HepG2 (cell line): ENCODE measurements around the gene TBC1D2B. TPM values are rescaled to one million over a fixed set of nuclear protein-coding genes. Genes with fewer than 3 reads are reported as not detected.

Experiments
- AKNA ChIP-seq: sonication (generic); formaldehyde crosslinking; IDR thresholded peaks from 2 replicates; pipeline ENCODE4 v1.4.0; 2020; ENCODE audit warnings: missing genetic modification reagents, borderline replicate concordance
- ATF1 ChIP-seq: IDR thresholded peaks from 2 replicates; pipeline ENCODE4 v1.6.1; 2016; ENCODE audit warnings: mild to moderate bottlenecking, control low read depth
- MXD3 ChIP-seq: IDR thresholded peaks from 2 replicates; pipeline ENCODE4 v1.6.1; 2016; ENCODE audit warnings: mild to moderate bottlenecking, missing biosample characterization, missing genetic modification reagents
- SAP130 ChIP-seq: IDR thresholded peaks from 2 replicates; pipeline ENCODE4 v1.6.1; 2016; ENCODE audit warnings: low read depth
- ZKSCAN8 ChIP-seq: IDR thresholded peaks from 2 replicates; pipeline ENCODE4 v1.6.1; 2016; ENCODE audit warnings: borderline replicate concordance, missing genetic modification reagents, missing compliant biosample characterization
- ZNF318 ChIP-seq: sonication (generic); formaldehyde crosslinking; IDR thresholded peaks from 2 replicates; pipeline ENCODE4 v1.4.0; 2020; ENCODE audit warnings: mild to moderate bottlenecking, missing genetic modification reagents
- polyA plus RNA-seq, 8 experiments: library from polyadenylated mRNA; depleted of rRNA in 3 of 8; stranded (reverse) in 7 of 8; unstranded in 1 of 8; fragments of >200 nt; fragmentation: Illumina TruSeq in 4 of 8; extraction: Trizol in 4 of 8; gene quantifications; 2 replicates each; pipeline versions ENCODE4 v1.2.1 to v1.2.3, GENCODE V29; 2011 to 2016; ENCODE audit warnings: low read depth in 4 of 8, missing spikeins in 1 of 8, mixed read lengths in 1 of 8; ENCODE audit not compliant: insufficient read depth in 1 of 8
- total RNA-seq, 5 experiments: library from RNA; depleted of rRNA; stranded (reverse); fragments of >200 nt; fragmentation: Illumina TruSeq; extraction: Trizol; gene quantifications; 2 replicates each; pipeline ENCODE4 v1.2.3, GENCODE V29; 2016; ENCODE audit warnings: low read depth in 1 of 5
- TF ChIP-seq, protein P1 (sequence below): sonication (generic); formaldehyde crosslinking; IDR thresholded peaks from 2 replicates; pipeline ENCODE4 v1.8.0; 2022; ENCODE audit warnings: mild to moderate bottlenecking, missing genetic modification reagents, moderate library complexity
- TF ChIP-seq, protein P2 (sequence below): sonication (generic); formaldehyde crosslinking; IDR thresholded peaks from 2 replicates; pipeline ENCODE4 v1.4.0; 2020; ENCODE audit warnings: mild to moderate bottlenecking, missing genetic modification reagents
- TF ChIP-seq, protein P3 (sequence below): sonication (generic); formaldehyde crosslinking; IDR thresholded peaks from 2 replicates; pipeline ENCODE4 v1.8.1; 2023; ENCODE audit warnings: missing genetic modification reagents, mild to moderate bottlenecking, borderline replicate concordance
- TF ChIP-seq, protein P4 (sequence below): sonication (generic); formaldehyde crosslinking; IDR thresholded peaks from 2 replicates; pipeline ENCODE4 v1.5.0; 2020; ENCODE audit warnings: mild to moderate bottlenecking, missing genetic modification reagents, borderline replicate concordance

The TBC1D2B gene
- total and polyA plus RNA-seq, 2 of the 13 experiments (the other 11 are each of a cell fraction or from before 2014, with no cell fraction given): 10.1 to 14.4 TPM

DNA sequence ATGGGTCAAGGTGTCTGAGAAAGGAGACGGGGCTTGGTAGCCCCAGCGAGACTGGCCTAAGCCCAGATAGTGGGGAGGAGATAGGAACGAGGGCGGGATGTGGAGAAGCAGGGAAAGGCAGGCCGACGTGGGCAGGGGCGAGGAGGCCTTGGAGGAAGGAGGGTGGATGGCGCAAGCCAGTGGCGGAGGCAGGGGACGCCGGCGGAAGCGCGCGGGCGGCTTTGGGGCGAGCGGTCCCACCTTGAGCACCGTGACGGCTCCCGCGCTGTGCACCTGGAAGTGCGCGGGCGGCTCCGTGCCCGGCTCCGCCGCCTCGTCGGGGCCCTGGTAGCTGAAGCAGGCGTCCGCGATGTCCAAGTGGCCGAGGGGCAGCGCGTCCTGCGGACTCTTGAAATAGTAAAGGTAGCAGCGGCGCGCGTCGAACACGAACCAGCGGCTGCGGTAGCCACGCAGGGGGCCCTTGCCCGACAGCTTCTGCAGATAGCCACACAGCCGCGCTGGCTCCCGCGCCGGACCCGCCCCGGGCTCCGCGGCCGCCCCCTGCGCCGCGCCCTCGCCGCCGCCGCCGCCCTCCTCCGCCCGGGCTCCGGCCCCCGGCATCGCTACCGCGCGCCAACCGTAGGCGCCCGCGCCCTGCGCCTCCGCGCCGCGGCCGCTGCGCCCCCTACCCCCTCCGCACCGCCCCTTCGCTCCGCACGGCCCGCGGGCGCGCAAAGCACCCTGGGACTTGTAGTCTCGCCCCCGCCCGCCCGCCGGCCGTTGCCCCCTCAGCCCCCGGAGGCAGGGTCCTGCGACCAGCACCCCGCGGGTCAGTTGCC lies at the start of gene TBC1D2B (continued):
- TF ChIP-seq, protein P1, sequence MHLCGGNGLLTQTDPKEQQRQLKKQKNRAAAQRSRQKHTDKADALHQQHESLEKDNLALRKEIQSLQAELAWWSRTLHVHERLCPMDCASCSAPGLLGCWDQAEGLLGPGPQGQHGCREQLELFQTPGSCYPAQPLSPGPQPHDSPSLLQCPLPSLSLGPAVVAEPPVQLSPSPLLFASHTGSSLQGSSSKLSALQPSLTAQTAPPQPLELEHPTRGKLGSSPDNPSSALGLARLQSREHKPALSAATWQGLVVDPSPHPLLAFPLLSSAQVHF (CRISPR knock-in tag): no peak
- peak; percentile 47; the same call in 1 of the 2 replicates for TF ChIP-seq MXD3 (CRISPR knock-in tag)
- no peak for TF ChIP-seq ZNF318 (CRISPR knock-in tag)
- no peak for TF ChIP-seq ATF1
- no peak for TF ChIP-seq ZKSCAN8 (CRISPR knock-in tag)
- TF ChIP-seq, protein P2, sequence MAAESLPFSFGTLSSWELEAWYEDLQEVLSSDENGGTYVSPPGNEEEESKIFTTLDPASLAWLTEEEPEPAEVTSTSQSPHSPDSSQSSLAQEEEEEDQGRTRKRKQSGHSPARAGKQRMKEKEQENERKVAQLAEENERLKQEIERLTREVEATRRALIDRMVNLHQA (CRISPR knock-in tag): no peak
- TF ChIP-seq AKNA (CRISPR knock-in tag): no peak
- TF ChIP-seq, protein P3, sequence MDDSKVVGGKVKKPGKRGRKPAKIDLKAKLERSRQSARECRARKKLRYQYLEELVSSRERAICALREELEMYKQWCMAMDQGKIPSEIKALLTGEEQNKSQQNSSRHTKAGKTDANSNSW (CRISPR knock-in tag): no peak
- TF ChIP-seq SAP130 (CRISPR knock-in tag): no peak; the same call in 1 of the 2 replicates
- TF ChIP-seq, protein P4, sequence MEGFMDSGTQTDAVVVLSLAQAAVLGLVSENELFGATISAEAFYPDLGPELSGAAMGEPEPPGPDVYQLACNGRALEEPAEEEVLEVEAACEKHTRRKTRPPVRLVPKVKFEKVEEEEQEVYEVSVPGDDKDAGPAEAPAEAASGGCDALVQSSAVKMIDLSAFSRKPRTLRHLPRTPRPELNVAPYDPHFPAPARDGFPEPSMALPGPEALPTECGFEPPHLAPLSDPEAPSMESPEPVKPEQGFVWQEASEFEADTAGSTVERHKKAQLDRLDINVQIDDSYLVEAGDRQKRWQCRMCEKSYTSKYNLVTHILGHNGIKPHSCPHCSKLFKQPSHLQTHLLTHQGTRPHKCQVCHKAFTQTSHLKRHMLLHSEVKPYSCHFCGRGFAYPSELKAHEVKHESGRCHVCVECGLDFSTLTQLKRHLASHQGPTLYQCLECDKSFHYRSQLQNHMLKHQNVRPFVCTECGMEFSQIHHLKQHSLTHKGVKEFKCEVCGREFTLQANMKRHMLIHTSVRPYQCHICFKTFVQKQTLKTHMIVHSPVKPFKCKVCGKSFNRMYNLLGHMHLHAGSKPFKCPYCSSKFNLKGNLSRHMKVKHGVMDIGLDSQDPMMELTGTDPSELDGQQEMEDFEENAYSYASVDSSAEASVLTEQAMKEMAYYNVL (CRISPR knock-in tag): no peak
